ENCODE data around the gene PPDPF. TPM values are rescaled to one million over a fixed set of nuclear protein-coding genes. Genes with fewer than 3 reads are reported as not detected.

The PPDPF gene
- total and polyA plus RNA-seq, 12 donors = 186 to 433 (median 270) TPM

DNA sequence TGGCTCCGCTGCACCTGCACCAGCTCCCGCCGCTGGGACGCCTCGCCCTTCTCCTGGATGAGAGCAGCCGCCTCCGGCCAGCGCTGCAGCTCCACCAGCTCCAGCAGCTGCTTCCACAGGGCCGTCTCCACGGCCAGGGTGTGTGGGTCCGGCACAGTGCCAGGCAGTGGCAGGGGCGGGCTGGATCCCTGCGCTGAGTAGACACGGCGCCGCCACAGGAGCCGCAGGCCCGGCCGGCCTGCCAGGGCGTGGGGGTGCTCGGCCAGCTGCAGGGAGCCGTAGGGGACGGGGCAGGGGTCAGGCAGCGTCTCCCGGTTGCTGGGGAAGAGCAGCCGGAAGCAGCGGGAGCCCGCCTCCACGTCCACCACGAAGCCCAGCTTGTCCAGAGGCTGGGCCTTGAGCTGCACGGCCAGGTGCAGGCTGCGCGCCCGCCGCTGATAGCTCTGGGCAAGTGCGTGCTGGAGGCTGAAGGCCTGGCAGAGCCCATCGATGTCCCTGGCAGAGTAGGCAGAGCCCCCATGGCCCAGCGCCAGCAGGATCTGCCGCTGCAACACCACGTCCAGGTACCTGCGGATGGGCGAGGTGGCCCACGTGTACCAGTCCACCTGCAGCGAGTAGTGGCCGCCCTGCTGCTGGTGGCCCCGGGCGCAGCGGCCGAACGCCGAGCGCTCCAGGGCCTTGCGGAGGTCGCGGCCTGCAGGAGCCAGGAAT is 42.8 kb downstream of the PPDPF start:
- Histone ChIP-seq H3K27ac (no peak overlapping the region), H3K4me1 (peaks cover 0 to 17% (median 0%) of the 10 kb centered on the region in 9 donors), H3K27me3 (peaks cover 0 to 16% (median 0%) of the 10 kb centered on the region in 7 donors), H3K9me3 (no peaks in the 10 kb centered on the region), H3K36me3 (peaks cover 6 to 95% (median 60%) of the 10 kb centered on the region in 9 donors), H3K4me3 (no peak overlapping the region)
- no peak for ATAC-seq
- no peak for DNase-seq
- intact Hi-C loops (cut with DNase I) = no loop called here
- WGBS, 2 donors = 95% methylated on average over 55 of the region's 55 CpGs
- TF ChIP-seq, protein P1, sequence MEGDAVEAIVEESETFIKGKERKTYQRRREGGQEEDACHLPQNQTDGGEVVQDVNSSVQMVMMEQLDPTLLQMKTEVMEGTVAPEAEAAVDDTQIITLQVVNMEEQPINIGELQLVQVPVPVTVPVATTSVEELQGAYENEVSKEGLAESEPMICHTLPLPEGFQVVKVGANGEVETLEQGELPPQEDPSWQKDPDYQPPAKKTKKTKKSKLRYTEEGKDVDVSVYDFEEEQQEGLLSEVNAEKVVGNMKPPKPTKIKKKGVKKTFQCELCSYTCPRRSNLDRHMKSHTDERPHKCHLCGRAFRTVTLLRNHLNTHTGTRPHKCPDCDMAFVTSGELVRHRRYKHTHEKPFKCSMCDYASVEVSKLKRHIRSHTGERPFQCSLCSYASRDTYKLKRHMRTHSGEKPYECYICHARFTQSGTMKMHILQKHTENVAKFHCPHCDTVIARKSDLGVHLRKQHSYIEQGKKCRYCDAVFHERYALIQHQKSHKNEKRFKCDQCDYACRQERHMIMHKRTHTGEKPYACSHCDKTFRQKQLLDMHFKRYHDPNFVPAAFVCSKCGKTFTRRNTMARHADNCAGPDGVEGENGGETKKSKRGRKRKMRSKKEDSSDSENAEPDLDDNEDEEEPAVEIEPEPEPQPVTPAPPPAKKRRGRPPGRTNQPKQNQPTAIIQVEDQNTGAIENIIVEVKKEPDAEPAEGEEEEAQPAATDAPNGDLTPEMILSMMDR (IDR thresholded peaks at IDR 0.05) = no peak

DNA sequence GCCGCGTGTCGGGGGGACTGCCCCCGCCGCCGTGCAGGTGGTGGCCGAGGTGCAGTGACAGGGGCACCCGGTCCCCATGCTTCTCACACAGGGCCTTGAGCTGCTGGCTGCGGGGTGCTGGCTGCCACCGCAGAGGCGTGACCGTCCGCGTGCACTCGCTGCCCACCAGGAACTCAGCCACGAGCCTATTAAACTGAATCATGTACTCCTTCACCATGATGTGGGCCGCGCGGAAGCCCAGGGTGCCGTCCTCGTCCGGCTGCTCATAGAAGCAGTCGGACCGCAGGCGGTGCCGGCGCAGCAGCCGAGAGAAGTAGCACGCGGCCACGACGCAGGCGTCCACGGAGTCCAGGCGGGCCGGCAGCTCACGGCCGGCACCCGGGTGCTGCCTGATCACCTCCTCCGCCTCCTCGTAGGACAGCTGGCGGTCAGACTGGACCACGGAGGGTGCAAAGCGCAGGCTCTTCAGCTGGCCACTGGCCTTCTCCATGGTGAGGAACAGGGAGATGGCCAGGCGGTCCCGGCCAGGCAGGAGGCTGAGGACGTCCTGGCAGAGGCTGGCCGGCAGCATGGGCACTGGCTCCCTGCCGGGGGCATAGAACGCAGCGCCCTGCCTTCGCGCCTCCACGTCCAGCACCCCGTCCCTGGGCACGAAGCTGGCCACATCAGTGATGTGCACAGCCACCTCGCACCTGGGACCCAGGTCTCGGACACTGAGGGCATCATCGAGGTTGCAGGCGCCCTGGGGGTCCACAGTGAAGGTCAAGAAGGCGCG is 43.7 kb downstream of the PPDPF start:
- TF ChIP-seq, protein P1 (IDR thresholded peaks at IDR 0.05) = no peak
- Histone ChIP-seq H3K27ac (no peak overlapping the region), H3K4me3 (no peak overlapping the region), H3K9me3 (no peaks in the 10 kb centered on the region), H3K4me1 (peaks cover 0 to 26% (median 0%) of the 10 kb centered on the region in 9 donors), H3K27me3 (peaks cover 0 to 17% (median 0%) of the 10 kb centered on the region in 7 donors), H3K36me3 (peaks cover 6 to 94% (median 60%) of the 10 kb centered on the region in 9 donors)
- WGBS, 2 donors = 95 to 97% methylated on average over 62 of the region's 62 CpGs
- ATAC-seq (no peak), DNase-seq (no peak)
- intact Hi-C loops (cut with DNase I) = no loop called here

DNA sequence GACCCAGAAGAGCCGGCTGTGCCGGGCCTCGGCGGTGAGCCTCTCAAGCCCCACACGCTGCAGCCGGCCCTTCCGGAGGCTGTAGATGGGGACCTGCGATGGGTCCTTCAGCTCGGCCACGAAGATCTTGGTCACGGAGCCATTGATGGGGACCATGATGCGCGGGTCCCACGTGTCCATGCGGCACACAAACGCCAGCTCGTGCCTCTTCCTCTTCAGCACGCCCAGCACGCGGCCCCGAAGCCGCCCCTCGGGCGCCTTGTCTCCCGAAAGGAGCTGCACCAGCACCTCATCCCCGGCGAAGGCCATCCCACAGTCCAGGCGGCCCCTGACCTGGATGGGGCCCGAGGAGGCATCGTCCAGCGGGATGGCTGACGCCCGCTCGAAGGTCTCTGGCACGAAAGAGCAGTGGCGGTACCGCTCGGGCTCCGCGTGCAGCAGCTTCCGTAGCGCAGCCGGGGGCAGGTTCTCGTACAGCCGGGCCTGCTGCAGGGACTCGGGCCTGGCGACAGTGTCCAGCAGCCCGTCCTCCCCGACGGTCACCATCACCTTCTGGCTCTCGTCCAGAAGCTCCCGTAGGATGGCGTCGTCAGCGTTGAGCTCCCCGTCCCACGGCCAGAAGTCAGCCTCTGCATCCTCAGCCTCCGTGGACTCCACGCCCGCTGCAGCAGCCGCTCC is 44.6 kb downstream of the PPDPF start:
- TF ChIP-seq, protein P1 (IDR thresholded peaks at IDR 0.05) = no peak

DNA sequence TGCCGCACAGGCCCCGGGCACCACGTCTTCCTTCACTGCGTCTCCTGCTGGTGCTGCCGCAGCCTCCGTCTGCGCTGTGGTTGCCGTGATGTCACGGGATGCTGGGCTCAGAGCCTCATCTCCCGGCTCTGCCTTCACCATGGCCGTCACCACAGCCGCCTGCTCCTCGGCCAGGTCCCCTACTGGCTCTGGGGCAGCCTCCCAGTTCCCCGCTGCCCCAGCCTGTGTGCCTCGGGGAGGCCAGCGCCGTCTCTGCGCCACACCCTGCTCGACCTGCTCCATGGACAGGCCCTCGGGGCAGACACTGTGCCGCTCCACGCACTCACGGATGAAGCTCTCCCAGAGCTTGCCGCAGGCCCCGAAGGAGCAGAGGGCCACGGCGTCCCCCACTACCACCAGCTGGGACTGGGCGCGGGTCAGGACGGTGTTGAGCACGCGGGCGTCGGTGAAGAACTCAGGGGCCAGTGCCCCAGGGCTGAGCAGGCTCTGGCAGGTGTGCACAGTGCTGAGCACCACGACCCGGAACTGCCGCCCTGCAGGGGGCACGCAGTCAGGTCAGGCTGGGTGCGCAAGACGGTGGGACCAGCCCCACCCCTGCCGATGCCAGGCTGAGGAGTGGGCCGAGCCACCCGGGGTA is 45.3 kb downstream of the PPDPF start:
- intact Hi-C loops (cut with DNase I) = no loop called here
- WGBS, 2 donors = 94 to 96% methylated on average over 43 of the region's 43 CpGs
- H3K9me3 ChIP-seq = no peaks in the 10 kb centered on the region
- peaks cover 0 to 23% (median 0%) of the 10 kb centered on the region in 7 donors for H3K27me3 ChIP-seq
- ATAC-seq = no peak
- H3K4me1 ChIP-seq = peaks cover 0 to 31% (median 0%) of the 10 kb centered on the region in 9 donors
- H3K4me3 ChIP-seq = no peak overlapping the region
- DNase-seq = no peak
- no peak overlapping the region for H3K27ac ChIP-seq
- peaks cover 0 to 90% (median 50%) of the 10 kb centered on the region in 9 donors for H3K36me3 ChIP-seq
- TF ChIP-seq, protein P1 (IDR thresholded peaks at IDR 0.05) = no peak

More for the DNA sequence above, 44.6 kb downstream of the PPDPF start:
- intact Hi-C loops (cut with DNase I) = no loop called here
- peaks cover 0 to 23% (median 0%) of the 10 kb centered on the region in 7 donors for H3K27me3 ChIP-seq
- H3K36me3 ChIP-seq = peaks cover 6 to 93% (median 56%) of the 10 kb centered on the region in 9 donors
- H3K4me1 ChIP-seq = peaks cover 0 to 31% (median 0%) of the 10 kb centered on the region in 9 donors
- no peak overlapping the region for H3K27ac ChIP-seq
- DNase-seq = no peak
- no peak for ATAC-seq
- WGBS, 2 donors = 96 to 97% methylated on average over 58 to 61 of the region's 61 CpGs
- H3K4me3 ChIP-seq = no peak overlapping the region
- no peaks in the 10 kb centered on the region for H3K9me3 ChIP-seq

All from heart right ventricle (tissue), 16 donors.